Ectodermal cell (in vitro differentiated cells): Measurements from ENCODE around the gene DYNLT2.
A peak's percentile ranks its signal among the peaks of the same experiment; 100 is the strongest.

Experiments
- H3K27ac ChIP-seq: 2 replicates; pipeline ENCODE4 v1.7.0; 2013; ENCODE audit warnings: mild to moderate bottlenecking, low read depth, low read length; ENCODE audit not compliant: insufficient read depth, poor library complexity, severe bottlenecking
- H3K27me3 ChIP-seq: 2 replicates; pipeline ENCODE4 v1.7.0; 2013; ENCODE audit warnings: mild to moderate bottlenecking, low read length; ENCODE audit not compliant: insufficient read depth, control insufficient read depth, poor library complexity, severe bottlenecking
- H3K36me3 ChIP-seq: one replicate; pipeline ENCODE4 v1.7.0; 2013; ENCODE audit warnings: low read length; ENCODE audit not compliant: control insufficient read depth, insufficient read depth
- H3K4me1 ChIP-seq: one replicate; pipeline ENCODE4 v1.7.0; 2013; ENCODE audit warnings: low read length; ENCODE audit not compliant: control insufficient read depth, insufficient read depth
- H3K4me3 ChIP-seq: 2 replicates; pipeline ENCODE4 v1.7.0; 2013; ENCODE audit warnings: low read depth, low read length, control low read depth; ENCODE audit not compliant: insufficient read depth
- H3K9me3 ChIP-seq: 2 replicates; pipeline ENCODE4 v1.7.0; 2013; ENCODE audit warnings: mild to moderate bottlenecking, low read length, moderate library complexity; ENCODE audit not compliant: control insufficient read depth
- WGBS, 2 experiments: methylation state at CpG; one replicate each; pipeline ENCODE4 v1.1.7; 2013; ENCODE audit warnings: missing lambda C conversion rate in 2 of 2; 5-methylcytosine and 5-hydroxymethylcytosine counted together

The DYNLT2 gene

DNA sequence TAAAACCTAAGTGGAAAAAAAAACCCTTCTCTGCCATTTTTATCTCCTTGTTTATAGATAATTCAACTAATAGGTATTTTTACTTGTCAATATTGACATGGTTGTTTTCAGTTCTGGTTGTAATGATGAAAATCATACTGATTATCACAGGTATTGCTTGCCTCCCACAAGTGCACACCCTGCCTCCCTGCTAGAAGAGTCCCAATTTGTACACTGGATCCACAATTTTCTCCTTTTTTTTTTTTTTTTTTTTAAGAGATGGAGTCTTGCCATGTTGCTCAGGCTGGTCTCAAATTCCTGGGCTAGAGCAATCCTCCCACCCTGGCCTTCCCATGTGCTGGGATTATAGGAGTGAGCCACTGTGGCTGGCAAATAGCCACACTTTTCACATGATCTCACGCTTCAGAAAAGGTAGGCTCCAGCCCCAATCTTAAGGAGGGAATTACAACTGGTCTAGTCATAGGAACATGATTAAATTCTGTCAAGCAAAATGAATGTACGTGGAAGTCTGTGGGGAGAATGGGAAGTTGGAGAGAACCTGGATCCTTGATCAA lies 12.3 kb downstream of the DYNLT2 start:
- no peak overlapping the region for H3K27ac ChIP-seq
- WGBS, 2 experiments = 89 to 96% methylated on average over 2 of the region's 2 CpGs
- no peaks in the 10 kb centered on the region for H3K36me3 ChIP-seq
- no peaks in the 10 kb centered on the region for H3K27me3 ChIP-seq
- no peak overlapping the region for H3K4me3 ChIP-seq
- no peaks in the 10 kb centered on the region for H3K4me1 ChIP-seq
- H3K9me3 ChIP-seq = no peaks in the 10 kb centered on the region

DNA sequence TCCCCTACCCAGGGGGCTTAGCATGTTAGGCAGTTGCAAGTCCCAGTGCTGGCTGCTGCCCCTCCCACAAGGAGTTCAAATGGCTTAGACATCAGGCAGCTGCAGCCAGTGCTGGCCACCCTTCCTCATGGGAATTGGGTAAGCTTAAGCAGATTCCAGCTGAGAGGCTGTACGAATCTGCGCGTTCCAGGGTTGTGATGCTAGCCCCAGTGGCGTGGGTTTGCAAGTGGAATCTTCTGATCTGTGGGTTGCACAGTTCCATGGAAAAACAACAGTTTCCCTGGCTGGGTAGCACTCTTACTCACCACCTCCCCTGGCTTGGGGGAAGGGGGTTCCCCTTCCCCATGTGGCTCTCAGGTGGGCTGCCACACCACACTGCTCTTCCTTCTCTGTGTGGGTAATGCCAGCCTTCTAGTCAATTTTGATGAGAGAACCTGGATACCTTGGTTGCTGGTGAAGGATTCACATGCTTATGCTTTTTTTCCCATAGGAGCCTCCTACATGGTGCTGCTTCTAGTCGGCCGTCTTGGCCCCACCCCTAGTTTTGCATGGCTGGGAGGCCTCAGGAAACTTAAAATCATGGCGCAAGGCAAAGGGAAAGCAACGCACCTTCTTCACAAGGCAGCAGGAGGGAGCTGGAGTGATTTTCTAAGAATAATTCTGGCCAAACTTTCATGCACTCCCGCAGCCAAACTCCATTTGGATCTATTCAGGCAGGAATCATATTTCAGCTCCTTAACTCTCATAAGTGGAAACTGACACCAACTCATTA lies 13.0 kb downstream of the DYNLT2 start:
- Histone ChIP-seq H3K4me3 (no peak overlapping the region), H3K27me3 (no peaks in the 10 kb centered on the region), H3K9me3 (no peaks in the 10 kb centered on the region), H3K27ac (no peak overlapping the region), H3K36me3 (no peaks in the 10 kb centered on the region), H3K4me1 (no peaks in the 10 kb centered on the region)
- 85 to 90% methylated on average over 9 of the region's 9 CpGs for WGBS, 2 experiments

DNA sequence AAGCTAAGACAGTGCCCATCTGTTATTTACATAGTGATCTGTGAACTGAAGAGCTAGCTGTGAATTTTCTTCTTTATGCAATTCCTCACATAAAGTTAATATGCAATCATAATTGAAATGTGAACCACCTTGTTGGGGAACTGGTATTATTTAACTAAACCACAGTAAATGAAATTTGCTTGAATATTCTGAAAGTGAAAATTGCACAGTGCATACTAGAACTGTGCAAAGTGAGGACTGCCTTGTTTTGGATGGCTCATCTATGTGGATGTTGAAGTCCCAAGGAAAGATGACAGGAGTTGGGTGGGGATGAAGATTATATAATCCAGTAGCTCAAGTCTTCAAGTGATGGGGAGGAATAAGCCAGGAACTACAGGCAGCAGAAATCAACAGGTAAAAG lies 21.4 kb downstream of the DYNLT2 start:
- Histone ChIP-seq H3K4me3 (no peak overlapping the region), H3K4me1 (peaks cover 8% of the 10 kb centered on the region), H3K9me3 (no peaks in the 10 kb centered on the region), H3K27me3 (no peaks in the 10 kb centered on the region), H3K27ac (no peak overlapping the region), H3K36me3 (no peaks in the 10 kb centered on the region)

DNA sequence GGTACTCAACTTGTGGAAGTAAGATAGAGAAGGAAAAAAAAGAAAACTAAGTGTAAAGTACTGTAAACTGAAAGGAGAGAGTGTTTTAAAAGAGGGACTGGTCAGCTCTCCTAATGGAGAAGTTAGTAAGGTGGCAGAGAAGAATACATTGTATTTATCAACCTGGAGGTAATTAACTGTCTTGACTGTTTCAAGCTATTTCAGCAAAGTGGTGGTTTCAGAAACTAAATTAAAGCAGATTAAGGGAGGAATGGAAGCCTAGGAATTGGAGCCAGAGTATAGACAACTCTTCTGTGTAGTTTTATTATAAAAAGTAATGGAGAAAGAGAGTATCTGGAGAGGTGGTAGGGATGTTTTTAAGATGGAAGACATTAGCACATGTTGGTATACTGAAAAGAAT lies 24.4 kb downstream of the DYNLT2 start:
- Histone ChIP-seq H3K36me3 (no peaks in the 10 kb centered on the region), H3K27me3 (peaks cover 6% of the 10 kb centered on the region), H3K4me1 (peaks cover 13% of the 10 kb centered on the region), H3K9me3 (no peaks in the 10 kb centered on the region), H3K4me3 (no peak overlapping the region), H3K27ac (no peak overlapping the region)

DNA sequence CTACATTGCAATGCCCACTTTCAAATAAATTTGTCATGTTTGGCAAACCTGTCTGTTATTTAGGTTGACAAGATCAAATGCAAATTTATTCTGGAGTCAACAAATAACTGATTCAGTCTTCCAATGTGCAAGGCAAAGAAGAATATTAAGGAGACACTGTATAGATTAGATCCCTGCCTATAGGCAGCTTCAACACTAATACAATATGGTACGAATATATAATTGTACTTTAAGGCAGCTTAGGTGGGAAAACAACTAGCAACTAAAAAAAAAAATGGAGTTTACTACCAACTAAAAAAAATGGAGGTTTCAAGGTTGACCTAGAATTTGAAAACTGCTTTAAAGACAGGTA lies 25.3 kb downstream of the DYNLT2 start:
- Histone ChIP-seq H3K4me3 (peak overlapping the region; percentile 68), H3K27me3 (peaks cover 6% of the 10 kb centered on the region), H3K27ac (no peak overlapping the region), H3K36me3 (no peaks in the 10 kb centered on the region), H3K9me3 (no peaks in the 10 kb centered on the region), H3K4me1 (peaks cover 13% of the 10 kb centered on the region)
- 100% methylated on average over 1 of the region's 1 CpG; no CpG with 5 or more reads in 1 of the 2 experiments for WGBS, 2 experiments

DNA sequence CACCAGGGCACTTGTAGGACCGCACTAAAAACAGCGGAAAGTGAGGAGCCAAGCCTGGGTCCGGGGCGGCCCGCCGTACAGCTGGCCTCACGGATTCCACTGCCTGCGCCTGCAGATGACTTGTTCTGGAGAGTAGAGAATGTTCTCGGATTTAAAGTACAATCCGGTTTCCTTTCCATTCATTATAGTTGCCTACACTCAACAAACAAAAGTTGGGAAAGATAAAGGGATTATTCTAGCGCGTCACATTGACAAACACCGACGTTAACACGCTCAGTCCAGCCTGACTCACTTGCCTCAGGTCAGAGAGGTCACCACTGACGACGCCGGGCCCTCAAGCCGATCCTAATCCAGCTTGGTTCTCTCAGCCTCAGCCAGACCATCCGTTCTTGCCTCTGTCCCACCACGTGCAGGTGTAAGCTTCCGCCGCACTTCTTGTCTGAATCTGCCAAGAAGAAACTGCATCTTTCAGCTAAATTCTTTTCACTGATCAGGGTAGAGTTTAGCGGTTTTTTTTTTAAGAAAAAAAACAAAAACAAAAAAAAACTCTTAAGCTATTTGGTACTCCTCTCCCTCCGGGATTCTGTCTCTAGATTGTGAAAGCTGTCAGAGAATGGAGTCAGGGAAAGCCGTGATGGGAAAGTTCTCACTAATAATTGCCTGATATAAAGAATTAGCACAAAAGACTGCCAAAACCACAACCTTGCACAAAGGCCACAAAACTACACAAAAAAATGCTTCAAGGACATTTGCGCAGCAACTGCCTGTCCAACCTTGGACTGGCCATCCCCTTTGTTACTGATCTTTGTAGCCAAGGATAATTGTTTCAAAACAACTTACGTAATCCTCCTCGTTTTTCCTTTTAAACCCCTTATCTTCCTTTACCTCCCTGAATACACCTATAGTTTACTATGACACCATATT lies 26.0 kb downstream of the DYNLT2 start:
- Histone ChIP-seq H3K9me3 (no peaks in the 10 kb centered on the region), H3K36me3 (no peaks in the 10 kb centered on the region), H3K27ac (peak overlapping the region; percentile 98), H3K4me1 (peaks cover 13% of the 10 kb centered on the region), H3K27me3 (peaks cover 6% of the 10 kb centered on the region), H3K4me3 (peak overlapping the region; percentile 68)
- WGBS, 2 experiments = 14 to 16% methylated on average over 28 to 29 of the region's 29 CpGs

DNA sequence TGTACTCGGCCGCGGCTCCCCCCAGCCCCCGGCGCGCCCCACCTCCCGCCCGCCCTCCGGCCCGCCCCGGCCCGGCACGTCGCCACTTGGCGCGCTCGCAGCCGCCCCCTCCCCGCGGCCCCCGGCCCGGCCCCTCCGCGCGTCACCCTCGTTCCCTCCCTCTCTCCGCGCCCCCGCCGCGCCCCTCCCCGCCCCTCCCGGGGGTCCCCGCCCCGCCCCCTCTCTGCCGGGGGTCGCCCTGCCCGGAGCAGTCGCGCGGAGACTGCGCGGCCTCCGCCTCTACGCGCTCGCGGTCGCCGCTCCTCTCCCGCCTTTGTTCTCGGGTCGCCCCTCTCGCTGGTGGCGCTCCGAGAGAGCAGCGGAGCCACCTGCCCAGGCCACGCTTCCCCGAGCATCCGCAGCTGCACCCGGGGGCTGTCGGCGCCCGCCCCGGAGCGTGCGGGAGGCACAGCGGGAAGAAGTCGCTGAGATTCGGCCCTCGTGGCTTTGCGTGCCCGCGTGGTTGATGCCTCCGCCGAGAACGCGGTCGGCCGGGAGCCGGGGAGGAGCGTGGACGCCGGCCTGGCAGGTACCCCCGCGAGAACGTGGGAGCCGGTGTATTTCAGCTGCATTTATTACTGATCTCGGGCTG lies 26.8 kb downstream of the DYNLT2 start, which contains the start of gene PHF10:
TSS of gene PHF10 (minus strand) at position 7 of the 631 bp plus-strand sequence. CDS start 569 bp downstream, outside the sequence.
- H3K27me3 ChIP-seq = peaks cover 6% of the 10 kb centered on the region
- H3K9me3 ChIP-seq = no peaks in the 10 kb centered on the region
- H3K4me3 ChIP-seq = peak within 1 kb of the TSS; percentile 68
- H3K4me1 ChIP-seq = peaks cover 13% of the 10 kb centered on the region
- peak within 1 kb of the TSS; percentile 98 for H3K27ac ChIP-seq
- 0% methylated on average over 77 to 86 of the region's 89 CpGs for WGBS, 2 experiments
- no peaks in the 10 kb centered on the region for H3K36me3 ChIP-seq

DNA sequence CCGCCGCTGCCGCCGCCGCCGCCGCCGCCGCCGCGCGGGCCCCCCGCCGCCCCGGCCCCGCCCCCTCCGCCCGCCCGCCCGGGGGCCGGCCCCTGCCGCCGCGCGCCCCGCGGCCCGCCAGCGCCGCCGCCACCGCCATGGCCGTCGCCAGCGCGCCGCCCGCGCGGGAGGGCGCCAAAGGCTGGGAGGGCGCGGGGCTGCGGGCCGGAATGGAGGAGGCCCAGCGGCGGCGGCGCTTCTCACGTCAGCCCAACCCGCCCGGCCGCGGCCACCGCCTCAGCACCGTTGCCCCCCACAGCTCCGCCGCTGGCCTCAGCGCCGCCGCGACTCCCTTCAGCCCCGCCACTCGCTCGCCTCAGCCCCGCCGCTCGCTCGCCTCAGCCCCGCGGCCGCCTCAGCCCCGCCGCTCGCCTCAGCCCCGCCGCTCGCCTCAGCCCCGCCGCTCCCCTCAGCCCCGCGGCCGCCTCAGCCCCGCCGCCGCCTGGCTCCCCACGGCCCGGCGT lies 27.3 kb downstream of the DYNLT2 start:
- Histone ChIP-seq H3K27ac (peak overlapping the region; percentile 75), H3K9me3 (no peaks in the 10 kb centered on the region), H3K27me3 (peaks cover 6% of the 10 kb centered on the region), H3K4me3 (peak overlapping the region; percentile 39), H3K36me3 (no peaks in the 10 kb centered on the region), H3K4me1 (peaks cover 13% of the 10 kb centered on the region)
- 0% methylated on average over 89 of the region's 89 CpGs for WGBS, 2 experiments

DNA sequence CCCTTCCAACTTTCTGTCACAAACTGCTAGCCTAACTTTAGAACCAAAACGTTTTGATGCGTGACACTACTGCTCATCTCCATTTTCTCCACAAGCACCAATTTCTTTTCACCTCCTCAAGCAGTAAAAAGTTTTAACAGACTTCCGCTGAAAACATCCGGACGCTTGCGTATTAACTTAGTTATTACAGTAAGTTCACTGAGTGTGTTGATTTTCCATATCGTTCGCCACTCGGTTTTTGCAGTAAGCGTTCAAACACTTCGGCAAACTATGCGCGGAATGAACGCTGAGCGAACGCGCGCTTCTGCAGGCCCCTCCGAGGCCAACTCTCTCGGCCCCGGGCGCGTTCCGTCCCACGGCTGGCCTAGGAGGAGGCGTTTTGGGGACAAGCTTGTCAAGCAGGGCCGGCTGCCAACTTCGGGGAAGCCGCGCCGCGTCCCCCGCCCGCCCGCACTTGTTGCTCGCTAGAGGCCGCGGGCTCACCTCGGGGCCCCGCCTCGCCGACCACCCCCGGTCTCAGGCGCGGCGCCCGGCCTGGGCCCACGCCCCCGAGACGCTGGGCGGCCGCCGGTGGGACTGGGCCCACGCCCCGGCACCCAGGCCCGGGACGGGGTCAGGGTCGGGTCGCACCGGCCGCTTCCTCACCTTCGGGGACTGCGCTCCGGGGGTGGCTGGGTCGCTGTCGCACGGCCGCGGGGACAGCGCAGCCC lies 28.0 kb downstream of the DYNLT2 start:
- Histone ChIP-seq H3K9me3 (no peaks in the 10 kb centered on the region), H3K4me1 (peaks cover 13% of the 10 kb centered on the region), H3K27ac (peak overlapping the region; percentile 39), H3K36me3 (no peaks in the 10 kb centered on the region), H3K4me3 (peak overlapping the region; percentile 60), H3K27me3 (peaks cover 6% of the 10 kb centered on the region)
- WGBS, 2 experiments = 0% methylated on average over 70 of the region's 70 CpGs
